Fibroblast of skin of scalp (primary cell): ENCODE measurements around the gene RPL29.

Source experiments
- DNase-seq: peaks from one replicate; pipeline ENCODE4 v3.0.0-alpha.2; 2013

Gene RPL29

GRCh38 chr3:51961602-51962569 is 33.8 kb downstream of the RPL29 start:
- no peak for DNase-seq

- no peak for DNase-seq
These were observed 34.7 kb downstream of the RPL29 start for GRCh38 chr3:51961011-51961410.

- DNase-seq: no peak
These were observed 35.3 kb downstream of the RPL29 start for GRCh38 chr3:51960386-51960785.

- no peak for DNase-seq
These were observed 36.0 kb downstream of the RPL29 start for GRCh38 chr3:51959651-51960050.

- DNase-seq: no peak
These were observed 36.8 kb downstream of the RPL29 start for GRCh38 chr3:51958603-51959521.

- no peak for DNase-seq
These were observed 38.0 kb downstream of the RPL29 start for GRCh38 chr3:51957520-51958205.

- peak; percentile 62 for DNase-seq
These were observed 39.6 kb downstream of the RPL29 start for GRCh38 chr3:51955893-51956770.

GRCh38 chr3:51955175-51955892 is 40.4 kb downstream of the RPL29 start, which contains the start of gene GPR62:
Gene GPR62 (plus strand): TSS chr3:51955381. CDS start chr3:51955653, 272 bp downstream.
- no peak for DNase-seq

GRCh38 chr3:51954713-51955112 is 41.0 kb downstream of the RPL29 start:
- no peak for DNase-seq

GRCh38 chr3:51954105-51954504 is 41.6 kb downstream of the RPL29 start:
- no peak for DNase-seq

GRCh38 chr3:51953445-51953844 is 42.2 kb downstream of the RPL29 start:
- DNase-seq: peak; percentile 54

GRCh38 chr3:51950899-51951298 is 44.8 kb downstream of the RPL29 start:
- no peak for DNase-seq

GRCh38 chr3:51949121-51949520 is 46.6 kb downstream of the RPL29 start:
- no peak for DNase-seq

GRCh38 chr3:51948016-51948580 is 47.6 kb downstream of the RPL29 start:
- no peak for DNase-seq

- DNase-seq: no peak
These were observed 48.3 kb downstream of the RPL29 start for GRCh38 chr3:51947215-51947900.

GRCh38 chr3:51946796-51947195 is 48.9 kb downstream of the RPL29 start:
- DNase-seq: no peak

- DNase-seq: no peak
These were observed 49.6 kb downstream of the RPL29 start for GRCh38 chr3:51945926-51946705.

GRCh38 chr3:51945031-51945840 is 50.5 kb downstream of the RPL29 start:
- no peak for DNase-seq
